SKM-1 treated with dmso at 0.1 percent for 144 hours (cell line): ENCODE measurements around the gene DCDC2C.

ENCODE experiments used
- DNase-seq: peaks from one replicate; lab custom pipeline; 2025; ENCODE audit not compliant: unreplicated experiment; lab: John Stamatoyannopoulos, UW

The DCDC2C gene

DNA sequence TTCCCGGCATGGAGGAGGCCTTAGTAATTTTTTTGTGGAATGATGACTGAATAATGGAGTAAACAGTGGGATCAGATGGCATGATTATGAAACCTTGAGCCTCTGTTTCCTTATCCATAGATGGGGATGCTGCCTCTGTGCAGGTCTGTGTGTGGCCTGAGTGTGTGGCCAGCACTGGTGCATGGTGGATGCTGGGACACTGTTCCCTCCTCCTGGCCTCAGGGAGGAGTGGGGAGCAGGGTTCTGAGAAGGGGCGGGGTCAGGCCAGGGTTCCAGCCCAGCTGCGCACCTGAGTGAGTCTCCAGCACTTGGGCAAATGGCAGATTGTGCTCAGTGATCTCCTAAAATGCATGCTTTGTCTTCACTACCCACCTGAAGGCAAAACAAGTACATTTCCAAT, 66.4 kb downstream of the DCDC2C start:
- no peak for DNase-seq

- DNase-seq = no peak
Observed at GRCh38 chr2:3770724-3771415, 67.5 kb downstream of the DCDC2C start.

DNA sequence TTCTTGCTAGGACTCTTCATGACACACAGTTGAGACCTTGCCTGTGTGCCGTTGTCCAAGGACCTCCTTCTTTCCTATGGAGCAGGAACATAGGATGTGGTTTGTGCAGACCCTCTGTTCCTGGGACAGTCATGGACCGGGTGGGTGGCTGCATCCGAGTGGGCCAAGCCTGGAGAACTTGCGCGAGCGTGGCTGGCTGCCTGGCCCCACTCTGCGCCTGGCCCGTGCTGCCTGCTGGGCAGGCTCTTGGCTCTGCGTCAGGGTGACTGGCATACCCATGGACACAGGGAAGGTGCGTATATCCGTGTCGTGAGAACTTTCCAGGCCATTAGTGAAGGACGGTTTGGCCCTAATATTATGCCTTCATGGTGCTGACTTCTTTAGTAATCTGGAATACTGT, 68.2 kb downstream of the DCDC2C start:
- no peak for DNase-seq

- no peak for DNase-seq
Observed at GRCh38 chr2:3774336-3774735, 71.0 kb downstream of the DCDC2C start.

DNA sequence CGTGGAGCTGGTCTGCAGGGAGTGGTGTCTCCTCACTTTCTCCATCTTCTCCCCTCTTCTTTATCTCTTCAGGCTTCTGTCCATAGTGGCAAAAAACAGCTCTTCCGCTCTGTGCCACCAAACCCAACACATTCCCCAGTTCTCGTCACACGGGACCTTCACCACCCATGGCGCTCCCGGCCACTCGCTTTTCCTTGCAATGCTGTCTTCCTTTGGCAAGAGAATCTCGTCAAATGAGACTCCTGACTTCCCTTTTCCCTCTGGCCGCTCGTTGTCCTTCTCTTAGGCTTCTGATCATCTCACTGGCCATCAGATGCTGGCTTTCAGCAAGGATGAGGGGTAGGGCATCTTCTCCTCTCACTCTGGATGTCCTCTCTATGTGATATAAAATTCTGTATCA, 72.9 kb downstream of the DCDC2C start:
- no peak for DNase-seq

DNA sequence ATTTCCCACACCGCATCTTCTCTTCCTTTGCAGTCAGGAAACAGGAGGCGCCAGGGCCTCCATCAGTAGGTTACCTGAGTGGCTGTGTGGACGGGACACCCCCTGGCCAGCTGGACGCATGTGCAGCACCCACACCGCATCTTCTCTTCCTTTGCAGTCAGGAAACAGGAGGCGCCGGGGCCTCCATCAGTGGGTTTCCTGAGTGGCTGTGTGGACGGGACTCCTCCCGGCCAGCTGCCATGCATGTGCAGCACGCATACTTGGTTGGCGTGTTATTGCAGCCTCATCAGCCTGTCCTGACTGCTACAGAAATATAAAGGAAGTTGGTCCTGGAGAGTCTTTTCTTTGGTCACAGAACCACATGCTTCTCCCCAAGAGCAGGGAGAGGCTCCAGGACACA, 74.6 kb downstream of the DCDC2C start:
- DNase-seq = no peak

DNA sequence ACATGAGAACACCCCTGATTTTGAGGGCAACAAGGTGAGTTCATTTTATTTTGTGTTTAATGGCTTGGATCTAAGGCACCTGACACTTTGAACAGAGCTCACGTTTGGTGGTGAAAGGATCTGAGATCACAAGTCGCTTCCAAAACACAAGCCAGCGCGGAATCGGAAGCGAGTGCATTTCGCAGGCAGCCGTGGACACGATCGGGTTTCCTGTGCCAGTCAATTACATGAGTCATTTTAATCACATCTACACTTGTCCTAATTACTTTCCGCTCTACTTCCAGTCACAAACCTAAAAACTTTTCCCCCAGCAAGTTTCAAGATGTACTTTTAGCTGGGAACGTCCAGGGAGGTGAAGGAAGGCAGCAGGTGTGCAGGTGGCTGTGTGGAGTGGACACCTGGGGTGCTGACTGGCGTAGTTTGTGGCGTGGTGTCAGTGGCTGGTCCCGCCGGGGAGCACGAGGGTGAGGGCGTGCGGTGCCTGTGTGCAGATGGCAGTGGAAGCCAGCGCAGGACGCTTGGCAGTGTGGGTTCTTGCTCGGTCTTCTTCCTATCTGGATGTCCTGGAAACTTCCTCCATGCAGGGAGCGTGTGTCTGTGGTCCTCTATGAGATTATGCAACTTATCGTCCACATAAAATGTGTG, 75.6 kb downstream of the DCDC2C start:
- no peak for DNase-seq

GRCh38 chr2:3779496-3780049, 76.2 kb downstream of the DCDC2C start:
- DNase-seq = no peak

- DNase-seq = peak; percentile 37
Observed at GRCh38 chr2:3780477-3781402, 77.4 kb downstream of the DCDC2C start.

- DNase-seq = no peak
Observed at GRCh38 chr2:3784731-3785130, 81.4 kb downstream of the DCDC2C start.

DNA sequence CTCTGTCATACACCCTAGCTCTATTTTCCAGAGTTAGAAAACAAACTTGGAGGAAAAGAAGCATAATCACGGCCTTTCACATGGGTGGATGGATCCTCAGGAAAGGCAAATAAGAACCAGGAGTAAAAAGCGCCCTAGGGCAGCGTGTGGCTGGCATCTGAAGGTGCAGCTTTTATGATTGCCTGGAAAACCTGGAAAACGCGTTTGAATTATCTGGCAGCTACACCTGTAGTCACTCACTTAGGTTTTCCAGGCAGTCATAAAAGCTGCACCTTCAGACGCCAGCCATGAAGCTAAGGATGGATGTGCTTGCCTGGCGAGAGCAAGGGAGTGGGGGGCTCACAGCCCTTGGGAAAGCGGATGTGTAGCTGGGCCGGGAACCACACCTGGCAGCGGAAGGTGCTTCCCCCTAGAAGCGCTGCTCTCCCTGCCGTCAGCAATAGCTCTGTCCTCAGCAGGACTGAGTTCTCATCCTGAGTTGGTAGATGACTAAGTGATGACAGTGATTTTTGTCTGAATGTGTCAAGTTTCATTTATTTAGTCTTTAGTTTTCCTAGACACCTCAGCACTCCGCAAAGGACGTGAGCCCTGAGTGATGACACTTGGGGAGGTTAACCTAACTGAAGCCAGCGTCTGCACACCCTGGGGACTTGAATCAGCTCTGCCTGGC, 82.0 kb downstream of the DCDC2C start:
- no peak for DNase-seq

GRCh38 chr2:3785890-3786273, 82.5 kb downstream of the DCDC2C start:
- no peak for DNase-seq

- DNase-seq = no peak
Observed at GRCh38 chr2:3787768-3788167, 84.4 kb downstream of the DCDC2C start.

DNA sequence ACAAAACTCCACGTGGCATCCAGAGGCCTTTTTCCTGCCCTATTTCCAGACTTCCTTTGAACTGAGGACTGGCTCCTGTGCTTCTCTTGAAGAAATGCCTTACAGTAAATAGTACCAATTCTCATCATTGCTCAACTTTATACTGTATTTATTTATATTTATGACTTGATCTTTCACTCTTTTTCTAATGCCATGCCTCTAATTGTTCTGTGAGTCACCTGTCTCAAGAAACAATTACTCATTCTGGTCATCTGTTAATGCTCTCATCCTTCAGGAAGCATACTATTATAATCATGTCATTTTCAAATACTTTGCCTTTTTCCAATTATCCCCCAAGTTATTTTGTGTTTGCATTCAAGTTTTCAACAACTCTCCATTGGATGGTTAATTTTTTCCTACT, 85.9 kb downstream of the DCDC2C start:
- DNase-seq = no peak

DNA sequence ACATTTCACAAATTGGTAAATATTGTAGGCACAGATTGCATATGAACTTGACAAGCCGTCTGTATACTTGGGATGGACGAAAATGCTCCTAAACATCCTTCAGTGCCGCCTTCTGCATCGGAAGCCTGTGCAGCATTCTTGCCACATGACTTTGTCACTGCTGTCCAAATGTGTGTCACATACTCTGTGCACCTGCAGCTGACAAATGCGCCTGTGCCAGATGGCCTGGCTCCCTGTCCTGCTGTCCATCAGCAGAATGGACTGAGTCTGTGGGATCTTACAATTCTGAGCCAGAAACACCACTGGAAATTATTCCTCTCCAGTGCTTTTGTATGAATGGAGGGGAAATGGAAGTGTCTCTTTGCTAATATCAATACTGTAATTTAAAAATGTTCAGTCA, 89.9 kb downstream of the DCDC2C start:
- no peak for DNase-seq

DNA sequence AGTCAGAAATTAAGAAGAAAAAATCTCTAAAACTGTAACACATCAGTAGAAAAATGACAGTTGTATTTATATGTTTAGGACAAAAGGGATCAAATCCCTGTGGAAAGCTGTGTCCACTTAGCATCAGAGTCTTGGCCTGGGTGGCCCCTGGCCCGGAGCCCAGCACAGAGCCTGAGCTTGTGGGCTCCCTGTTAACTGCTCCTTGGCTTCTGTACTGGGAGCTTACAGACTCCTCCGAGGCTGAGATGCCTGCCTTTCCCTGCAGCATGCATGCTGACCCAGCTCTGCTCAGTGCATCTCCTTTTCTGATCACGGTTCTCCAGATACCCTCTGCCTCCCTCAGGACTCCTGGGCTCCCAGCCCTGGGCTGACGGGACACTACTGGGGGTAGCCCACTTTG, 98.1 kb downstream of the DCDC2C start:
- DNase-seq = no peak

DNA sequence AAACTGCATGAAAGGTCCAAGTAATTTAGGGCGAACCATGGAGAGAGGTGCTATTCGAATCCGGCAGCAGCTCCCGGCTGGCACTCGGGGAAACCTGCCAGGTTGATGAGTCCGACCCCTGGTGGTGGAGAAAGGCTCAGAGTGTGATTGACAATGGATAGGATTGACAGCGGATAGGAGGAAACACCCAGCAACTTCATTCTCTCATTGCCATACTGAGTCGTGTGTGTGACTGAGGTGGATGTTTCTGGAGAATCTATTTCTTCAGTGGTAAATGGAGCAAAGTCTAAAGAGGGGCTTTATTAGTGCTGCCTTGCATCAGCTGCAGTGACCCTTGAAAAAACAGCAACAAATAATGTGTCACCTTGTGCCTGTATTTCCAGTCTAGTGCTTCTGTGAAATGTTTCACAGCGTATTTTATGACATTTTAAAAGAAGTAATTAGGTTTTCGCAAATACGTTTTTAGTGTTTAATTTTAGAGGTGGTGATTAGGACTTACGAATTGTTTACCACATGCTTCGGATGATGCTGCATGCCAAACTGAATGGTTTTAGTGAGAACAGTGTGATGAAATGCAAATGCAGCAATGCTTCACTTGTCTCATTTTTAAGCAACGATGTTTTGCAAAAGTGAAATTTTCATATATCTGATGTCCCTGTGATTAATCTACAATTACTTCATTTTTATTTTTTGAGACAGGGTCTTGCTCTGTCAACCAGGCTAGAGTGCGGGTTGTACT, 102.0 kb downstream of the DCDC2C start:
- DNase-seq = no peak

DNA sequence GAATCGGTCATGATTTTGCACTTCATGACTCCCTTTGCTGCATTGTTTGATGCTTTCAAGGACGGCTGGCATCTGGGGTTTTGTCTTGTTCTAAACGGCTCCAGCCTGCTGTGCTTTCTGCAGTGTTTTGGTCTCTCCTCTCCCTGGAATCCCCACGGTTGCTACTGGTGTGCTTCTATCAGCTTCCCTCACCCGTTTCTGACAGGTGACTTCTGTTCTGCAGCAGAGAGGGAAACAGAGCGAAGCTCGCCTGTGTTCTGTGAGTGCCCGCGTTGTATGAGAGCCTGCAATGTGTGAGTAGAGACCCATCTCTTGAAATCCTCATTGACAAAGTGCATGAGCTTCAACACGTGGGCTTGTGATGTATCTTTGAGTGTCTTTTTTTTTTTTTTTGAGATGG, 102.8 kb downstream of the DCDC2C start:
- no peak for DNase-seq

DNA sequence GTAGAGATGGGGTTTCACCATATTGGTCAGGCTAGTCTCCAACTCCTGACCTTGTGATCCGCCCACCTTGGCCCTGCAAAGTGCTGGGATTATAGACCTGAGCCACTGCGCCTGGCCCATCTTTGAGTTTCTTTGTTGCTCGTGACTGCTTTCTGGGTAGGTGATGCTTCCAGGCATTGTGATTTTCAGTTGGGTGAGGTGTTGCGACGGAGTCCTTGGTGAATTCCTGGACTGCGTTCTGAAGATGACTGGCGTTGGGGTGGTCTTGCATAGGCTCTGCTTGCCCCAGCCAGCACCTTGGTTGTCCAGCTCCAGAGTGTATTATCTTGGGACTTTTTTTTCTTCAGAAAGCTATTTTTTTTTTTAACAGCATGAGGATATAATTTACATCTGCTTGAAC, 103.4 kb downstream of the DCDC2C start:
- no peak for DNase-seq

- DNase-seq = no peak
Observed at GRCh38 chr2:3807853-3808252, 104.5 kb downstream of the DCDC2C start.
